ENCODE measurements around the gene NCF4.

NCF4 gene

GRCh38 chr22:36865346-36865745 is 4.5 kb downstream of the NCF4 start:
- no peak for DNase-seq

DNA sequence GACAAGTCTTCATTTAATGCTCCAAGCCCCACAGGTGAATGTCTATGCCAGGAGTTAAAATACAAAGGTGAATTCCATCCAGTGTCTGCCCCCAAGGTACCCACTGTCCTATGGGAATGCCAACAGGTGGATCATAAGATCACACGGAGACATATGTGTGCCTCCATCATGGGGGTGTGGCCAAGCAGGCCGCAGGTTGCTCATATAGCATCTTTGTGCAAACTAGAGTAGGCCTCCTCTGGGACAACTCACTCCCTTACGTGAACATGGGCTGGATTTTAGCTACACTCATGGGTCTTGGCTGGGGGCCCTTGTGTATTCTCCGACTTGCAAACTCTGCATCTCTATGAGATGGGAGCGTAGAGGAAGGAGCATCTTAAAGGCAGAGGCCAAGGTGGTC is 6.9 kb downstream of the NCF4 start:
- DNase-seq, result no peak

DNA sequence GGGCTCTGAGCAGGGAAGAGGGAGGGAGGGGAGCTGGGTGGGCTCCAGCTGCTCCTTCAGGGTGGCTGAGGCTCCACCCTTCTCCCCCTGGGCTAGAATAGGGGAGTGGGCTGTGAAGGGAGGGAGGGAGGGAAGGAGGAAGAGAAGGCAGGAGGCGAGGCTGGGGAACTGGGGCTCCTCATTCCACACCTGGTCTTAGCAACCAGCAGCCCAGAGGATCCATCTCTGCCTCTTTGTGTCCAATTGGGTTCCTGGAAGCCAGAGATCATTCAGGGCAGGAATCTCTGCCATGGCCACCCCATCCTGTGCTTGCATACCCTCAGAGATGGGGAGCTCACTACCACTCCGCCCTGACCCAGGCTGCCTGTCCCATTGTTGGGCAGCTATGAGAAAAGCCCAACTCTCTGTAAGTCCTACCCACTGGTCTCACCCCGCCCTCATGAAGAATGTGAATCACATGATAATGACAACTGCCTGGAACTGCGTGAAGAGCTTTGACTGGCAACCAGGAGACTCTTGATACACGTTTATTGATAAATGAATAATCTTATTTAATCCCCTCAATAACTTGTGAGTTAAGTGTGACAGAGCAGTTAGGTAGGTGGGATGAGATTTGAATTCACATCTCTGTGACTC is 7.9 kb downstream of the NCF4 start:
- DNase-seq, result no peak

DNA sequence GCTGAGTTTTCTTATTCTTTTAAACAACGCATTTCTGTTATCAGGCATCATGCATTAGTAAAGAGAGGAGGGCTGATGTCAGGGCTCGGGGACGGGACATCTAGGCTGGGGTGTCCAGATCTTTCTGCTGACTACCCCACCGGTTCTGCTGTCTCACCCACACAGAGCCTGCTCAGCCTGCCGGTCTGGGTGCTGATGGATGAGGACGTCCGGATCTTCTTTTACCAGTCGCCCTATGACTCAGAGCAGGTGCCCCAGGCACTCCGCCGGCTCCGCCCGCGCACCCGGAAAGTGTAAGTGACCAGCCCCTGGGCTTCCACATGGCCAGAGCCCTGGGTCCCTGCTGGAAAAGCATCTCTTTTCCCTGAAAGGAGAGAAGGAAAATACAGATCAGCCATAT is 9.4 kb downstream of the NCF4 start:
- DNase-seq, result no peak

- DNase-seq, result no peak
Measured at GRCh38 chr22:36871669-36872081, 10.9 kb downstream of the NCF4 start.

DNA sequence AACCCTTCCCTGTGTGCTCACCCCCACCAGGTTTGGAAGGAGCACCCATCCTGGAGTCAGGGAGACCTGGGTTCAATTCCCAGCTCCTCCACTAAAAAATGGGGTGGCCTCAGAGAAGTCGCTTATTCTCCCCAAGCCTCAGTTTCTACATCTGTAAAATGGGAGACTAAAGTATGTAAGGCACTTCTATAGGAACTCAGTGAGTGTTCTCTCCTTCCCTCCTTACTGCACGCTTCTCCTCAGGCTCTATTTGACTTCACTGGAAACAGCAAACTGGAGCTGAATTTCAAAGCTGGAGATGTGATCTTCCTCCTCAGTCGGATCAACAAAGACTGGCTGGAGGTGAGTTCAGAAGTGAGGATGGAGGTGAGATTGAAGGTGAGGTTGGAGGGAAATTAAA is 11.3 kb downstream of the NCF4 start:
- no peak for DNase-seq

- no peak for DNase-seq
Measured at GRCh38 chr22:36872866-36873498, 12.2 kb downstream of the NCF4 start.

DNA sequence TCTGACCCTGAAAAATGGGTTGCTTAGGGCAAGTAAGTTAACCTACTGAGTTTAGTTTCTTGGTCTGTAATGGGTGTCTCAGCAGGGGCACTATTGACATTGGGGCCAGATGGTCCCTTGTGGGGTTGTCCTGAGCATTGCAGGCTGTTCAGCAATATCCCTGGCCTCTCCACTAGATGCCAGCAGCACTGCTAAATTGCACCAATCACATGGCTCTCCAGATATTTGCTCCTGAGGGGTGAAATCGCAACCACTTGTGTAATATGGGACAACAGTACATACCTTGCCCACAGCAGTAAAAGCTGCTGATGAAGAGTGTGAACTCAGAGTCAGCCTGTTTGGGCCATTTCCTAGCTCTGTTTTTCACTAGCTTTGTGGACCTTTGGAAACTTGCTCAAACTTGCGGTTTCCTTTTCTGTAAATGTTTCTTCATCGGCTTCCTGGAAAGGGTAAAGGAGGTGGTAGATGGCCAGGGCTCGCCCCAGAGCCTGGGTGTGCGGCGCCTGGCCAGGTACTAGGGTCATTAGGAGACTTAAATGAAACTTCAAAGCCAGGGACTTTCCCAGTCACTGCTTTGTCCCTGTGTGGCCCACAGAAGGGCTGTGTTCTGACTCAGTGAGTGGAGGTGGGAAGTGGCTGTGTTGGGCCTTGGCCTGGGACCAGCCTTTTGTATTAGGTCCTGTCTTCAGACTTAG is 13.0 kb downstream of the NCF4 start:
- no peak for DNase-seq

GRCh38 chr22:36874309-36874696 is 13.5 kb downstream of the NCF4 start:
- no peak for DNase-seq

DNA sequence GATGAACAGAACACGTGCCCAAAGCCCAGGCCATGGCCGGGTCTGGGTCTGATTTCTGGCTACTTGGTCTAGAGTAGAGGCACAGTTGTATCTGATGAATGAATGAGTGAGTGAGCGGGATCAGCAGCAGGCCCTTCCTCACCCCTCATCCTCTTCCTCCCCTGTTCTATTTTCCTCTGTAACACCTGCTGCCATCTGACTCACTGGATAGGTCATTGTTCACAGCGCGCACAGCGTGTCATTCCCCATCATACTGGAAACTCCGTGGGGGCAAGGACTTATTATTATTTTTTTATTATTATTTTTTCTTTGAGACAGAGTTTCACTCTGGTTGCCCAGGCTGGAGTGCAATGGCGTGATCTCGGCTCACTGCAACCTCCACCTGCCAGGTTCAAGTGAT is 13.9 kb downstream of the NCF4 start:
- DNase-seq, result no peak

DNA sequence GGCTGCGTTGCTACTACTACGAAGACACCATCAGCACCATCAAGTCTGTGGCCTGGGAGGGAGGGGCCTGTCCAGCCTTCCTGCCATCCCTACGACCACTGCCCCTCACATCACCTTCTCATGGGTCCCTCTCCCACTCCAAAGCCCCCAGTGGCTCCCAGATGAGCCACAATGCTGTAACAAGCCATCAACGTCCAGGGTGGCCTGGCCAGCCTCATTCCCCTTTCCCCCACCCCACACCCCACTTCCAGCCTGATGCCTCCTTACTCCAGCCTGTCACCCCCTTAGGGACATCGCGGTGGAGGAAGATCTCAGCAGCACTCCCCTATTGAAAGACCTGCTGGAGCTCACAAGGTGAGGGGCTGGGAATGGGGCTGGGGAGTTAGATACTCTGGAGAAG is 14.9 kb downstream of the NCF4 start:
- no peak for DNase-seq

DNA sequence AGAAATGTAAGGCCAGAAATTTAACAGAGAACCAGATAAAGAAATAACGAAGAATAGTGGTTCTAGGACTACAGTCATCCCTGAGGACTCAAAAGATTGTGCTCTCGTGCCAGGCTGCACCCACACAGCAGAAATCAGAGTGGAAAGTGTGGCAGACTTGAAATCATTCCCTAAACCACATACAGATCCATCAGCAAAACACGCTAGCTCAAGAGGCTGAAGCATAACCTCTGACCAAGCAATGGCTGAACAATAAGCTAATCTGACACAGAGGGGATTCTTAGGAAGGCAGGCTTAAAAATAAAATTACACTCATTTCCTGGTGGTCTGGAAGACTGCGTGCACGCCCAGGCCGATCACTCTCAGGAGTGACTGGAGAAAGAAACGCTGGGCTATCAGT is 19.0 kb downstream of the NCF4 start:
- no peak for DNase-seq

DNA sequence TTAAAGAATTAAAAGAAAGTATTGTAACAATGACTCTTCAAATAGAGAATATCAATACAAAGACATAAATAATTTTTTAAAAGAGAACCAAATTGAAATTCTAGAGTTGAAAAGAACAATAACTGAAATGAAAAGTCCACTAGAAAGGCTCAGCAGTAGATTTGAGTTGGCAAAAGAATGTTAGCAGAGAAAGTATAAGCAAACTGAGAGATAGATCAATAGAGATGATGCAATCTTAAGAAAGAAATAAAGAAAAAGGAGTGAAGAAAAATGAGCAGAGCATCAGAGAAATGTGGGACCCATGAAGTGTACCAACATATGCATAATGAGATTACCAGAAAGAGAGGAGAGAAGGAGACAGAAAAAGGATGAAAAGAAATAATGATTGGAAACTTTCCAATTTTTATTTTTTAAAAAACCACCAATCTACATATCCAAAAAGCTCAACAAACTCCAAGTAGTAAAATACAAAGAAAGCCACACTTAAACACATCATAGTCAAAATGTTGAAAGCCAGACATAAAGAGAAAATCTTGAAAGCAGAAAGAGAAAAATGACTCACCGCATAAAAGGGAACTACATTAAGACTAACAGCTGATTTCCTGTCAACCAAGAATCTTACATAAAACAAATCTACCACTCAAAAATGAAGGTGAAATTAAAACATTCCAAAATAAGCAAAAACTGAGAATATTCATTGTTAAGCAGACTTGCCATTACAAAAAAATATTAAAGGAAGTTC is 20.9 kb downstream of the NCF4 start:
- DNase-seq, result no peak

- DNase-seq, result no peak
Measured at GRCh38 chr22:36884349-36885158, 23.7 kb downstream of the NCF4 start.

DNA sequence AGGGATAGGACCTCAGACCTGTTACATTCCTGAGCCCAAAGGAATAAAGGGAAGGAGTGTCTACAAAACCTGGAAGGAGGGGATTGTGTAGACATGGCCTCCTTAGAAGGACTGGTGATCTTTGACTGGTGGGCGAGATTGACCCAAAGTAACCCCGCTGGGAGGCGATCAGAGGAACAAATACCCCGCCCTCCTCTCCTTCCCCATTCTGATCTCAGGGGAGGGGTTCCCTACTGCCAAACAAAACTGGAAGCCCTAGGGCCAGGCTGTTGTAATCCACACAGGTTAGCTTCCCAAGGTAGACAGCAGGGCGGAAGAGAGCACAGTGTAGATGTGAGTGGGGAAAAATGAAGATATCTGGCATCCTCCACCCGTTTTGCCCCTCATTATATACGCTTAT is 24.7 kb downstream of the NCF4 start:
- DNase-seq, result no peak

DNA sequence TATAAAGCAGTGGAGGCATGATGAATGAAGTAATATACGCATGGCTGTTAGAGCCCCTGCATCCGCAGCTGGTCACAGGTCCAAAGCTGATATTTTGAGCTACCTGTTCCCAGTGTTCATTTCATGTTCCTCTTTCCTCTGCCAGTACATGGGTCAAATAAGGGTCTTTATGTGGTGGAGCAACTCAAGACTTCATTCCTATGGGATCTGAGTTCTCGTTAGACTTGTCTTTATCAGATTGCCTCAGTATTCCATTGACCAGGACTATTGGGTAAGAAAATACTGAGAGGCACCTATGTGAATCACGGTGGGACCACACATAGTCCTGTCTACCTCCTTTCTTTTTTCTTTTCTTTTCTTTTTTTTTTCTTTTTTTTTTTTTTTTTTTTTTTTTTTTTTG is 25.2 kb downstream of the NCF4 start:
- no peak for DNase-seq

DNA sequence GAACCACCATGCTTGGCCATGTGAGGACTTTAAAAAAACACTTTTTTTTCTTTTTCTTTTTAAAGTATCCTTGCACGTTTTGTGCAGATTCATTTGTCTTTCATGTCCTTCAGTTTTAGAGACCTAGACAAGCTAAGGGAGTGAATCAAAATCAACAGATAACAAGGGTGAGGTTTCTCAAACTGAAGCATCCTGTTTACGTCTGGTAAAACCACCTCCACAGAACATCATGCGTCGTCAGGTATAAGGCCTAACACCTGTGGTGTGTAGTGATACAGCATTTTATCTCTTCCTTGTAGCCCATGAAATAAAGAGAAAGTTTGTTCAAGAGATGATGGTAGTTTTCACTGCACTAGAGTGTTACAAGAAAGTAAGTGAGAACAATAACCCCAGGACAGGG is 26.4 kb downstream of the NCF4 start:
- no peak for DNase-seq

DNA sequence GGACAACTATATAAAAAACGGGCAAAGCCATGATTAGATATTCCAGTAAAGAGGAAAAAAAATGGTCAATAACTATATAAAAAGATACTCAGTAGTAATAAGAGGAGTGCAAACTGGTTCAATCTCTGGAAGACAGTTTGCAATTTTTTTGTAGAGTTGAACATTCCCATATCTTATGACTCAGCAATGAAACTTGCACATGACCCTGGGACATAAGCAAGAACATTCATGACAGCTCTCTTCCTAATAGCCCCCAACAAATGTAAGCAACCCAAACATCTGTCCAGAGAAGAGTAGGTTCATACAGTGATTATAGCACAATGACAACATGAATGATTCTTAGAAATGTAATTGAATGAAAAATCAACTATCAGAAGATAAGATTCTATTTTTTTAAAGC is 30.8 kb downstream of the NCF4 start:
- DNase-seq, result no peak

DNA sequence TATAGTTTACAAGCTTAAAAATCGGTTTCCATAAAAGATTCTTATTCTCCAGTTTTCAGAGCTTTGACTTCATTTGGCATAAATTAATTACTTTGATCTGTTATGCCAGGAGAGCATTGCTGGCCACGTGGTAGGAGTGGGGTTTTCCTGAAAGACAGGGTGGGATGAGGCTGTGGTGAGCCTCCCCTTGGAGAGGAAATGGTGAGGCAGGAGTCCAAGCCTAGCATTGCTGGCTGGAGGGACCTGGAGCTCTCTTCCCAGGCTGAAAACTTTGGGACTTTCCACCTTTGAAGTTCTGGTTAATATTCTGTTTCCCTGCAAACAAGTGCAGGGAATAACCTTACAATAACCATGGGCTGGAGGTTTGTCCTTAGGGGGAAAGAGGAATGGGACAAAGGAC is 31.5 kb downstream of the NCF4 start:
- no peak for DNase-seq

DNA sequence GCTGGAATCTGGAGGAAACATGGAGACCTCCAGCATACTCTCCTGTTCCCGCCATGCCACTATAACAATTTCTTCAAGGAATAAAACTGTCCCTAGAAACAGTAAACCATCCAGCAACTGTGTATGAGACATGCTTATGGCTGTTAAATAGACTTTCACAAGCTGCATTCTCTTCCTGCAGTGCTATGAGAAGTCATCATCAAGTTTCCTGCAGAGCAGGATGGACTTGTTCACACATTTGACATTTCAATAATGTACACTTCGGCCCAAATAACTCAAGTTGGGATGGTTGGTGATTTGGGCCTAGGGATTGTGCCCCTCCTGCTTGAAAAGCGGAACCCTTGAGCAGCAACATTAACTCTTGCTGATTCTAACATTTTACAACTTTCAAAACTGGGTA is 32.5 kb downstream of the NCF4 start:
- DNase-seq, result no peak

DNA sequence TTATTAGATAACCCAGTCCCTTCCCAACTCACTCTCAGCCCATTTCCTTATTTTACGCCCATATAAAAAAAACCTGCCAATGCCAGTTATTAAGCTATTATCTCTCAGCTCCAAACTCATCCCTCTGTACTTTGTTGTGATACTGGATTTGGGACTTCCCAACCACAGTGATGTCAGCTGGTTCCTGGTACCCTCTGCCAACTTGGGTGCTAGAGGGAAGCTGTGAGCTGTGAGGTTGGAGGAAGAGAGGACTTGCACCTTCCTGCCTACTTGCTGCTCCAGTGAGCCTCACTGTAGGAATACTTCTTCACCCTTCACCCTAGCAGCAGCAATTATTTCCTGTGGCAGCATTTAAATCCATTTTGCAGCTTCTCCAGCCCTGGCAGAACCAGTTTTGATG is 33.5 kb downstream of the NCF4 start:
- no peak for DNase-seq

GRCh38 chr22:36897611-36898010 is 36.8 kb downstream of the NCF4 start:
- DNase-seq, result no peak

GRCh38 chr22:36898690-36899089 is 37.9 kb downstream of the NCF4 start:
- DNase-seq, result no peak

All from T1000 (cell line).